ENCODE measurements around the gene RAB5IF. TPM values are rescaled to one million over a fixed set of nuclear protein-coding genes. Genes with fewer than 3 reads are reported as not detected.

The RAB5IF gene
- polyA plus RNA-seq, 1 experiment, result 92.4 TPM

DNA sequence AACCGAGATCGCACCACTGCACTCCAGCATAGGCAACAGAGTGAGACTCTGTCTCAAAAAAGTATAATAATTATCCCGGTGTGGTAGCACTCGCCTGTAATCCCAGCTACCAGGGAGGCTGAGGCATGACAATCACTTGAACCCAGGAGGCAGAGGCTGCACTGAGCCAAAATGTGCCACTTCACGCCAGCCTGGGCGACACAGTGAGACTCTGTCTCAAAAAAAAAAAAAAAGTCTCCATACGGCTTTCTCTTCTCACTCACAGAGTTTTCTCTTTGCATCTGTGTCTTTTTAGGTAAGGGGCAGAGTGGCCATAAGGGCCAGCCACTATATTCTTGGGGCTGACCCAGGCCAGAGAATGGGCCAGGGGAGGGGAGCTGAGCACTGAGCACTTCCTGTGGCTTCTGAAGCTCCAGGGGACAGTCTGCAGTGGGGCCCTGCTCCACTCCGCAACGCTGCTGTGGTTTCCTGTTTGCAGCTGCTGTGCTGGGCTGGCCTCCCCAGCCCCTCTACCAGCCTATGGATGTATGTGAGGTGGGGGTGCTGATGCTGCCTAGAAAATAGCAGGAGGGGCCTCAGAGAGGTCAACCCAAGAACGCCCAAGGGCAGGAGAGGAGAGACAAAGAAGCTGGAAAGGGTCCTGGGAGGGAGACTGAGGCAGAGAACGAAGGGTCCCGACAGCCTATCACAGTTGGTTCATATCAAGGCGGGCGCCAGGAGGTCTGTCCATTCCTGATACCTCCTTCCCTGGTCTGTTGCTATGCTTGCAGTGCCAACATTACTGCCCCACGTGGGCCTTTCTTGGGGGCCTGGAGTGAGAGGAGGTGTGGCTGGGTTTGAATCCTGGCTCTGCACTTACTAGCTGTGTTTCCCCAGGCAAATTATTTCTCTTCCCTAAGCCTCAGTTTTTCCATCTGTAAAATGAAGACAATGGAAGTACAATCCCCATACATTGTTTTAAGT is 24.4 kb downstream of the RAB5IF start:
- POLR2A ChIA-PET, result no interaction called here
- CTCF ChIA-PET, result interaction anchor here (0.6 to 3.2 kb wide), 2 partner anchors 8 to 13 kb away, joined by 3 to 9 read pairs; no protein-coding TSS in a partner anchor
- no peak overlapping the region for H3K4me3 ChIP-seq (ENCODE audit: low read depth, low read length)
- no peaks in the 10 kb centered on the region for H3K36me3 ChIP-seq (ENCODE audit: control insufficient read depth, insufficient read depth, low read length)
- TF ChIP-seq, protein P1, sequence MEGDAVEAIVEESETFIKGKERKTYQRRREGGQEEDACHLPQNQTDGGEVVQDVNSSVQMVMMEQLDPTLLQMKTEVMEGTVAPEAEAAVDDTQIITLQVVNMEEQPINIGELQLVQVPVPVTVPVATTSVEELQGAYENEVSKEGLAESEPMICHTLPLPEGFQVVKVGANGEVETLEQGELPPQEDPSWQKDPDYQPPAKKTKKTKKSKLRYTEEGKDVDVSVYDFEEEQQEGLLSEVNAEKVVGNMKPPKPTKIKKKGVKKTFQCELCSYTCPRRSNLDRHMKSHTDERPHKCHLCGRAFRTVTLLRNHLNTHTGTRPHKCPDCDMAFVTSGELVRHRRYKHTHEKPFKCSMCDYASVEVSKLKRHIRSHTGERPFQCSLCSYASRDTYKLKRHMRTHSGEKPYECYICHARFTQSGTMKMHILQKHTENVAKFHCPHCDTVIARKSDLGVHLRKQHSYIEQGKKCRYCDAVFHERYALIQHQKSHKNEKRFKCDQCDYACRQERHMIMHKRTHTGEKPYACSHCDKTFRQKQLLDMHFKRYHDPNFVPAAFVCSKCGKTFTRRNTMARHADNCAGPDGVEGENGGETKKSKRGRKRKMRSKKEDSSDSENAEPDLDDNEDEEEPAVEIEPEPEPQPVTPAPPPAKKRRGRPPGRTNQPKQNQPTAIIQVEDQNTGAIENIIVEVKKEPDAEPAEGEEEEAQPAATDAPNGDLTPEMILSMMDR (IDR thresholded peaks at IDR 0.05; ENCODE audit: insufficient read depth, low read depth, low read length), result no peak
- H3K27me3 ChIP-seq (ENCODE audit: control insufficient read depth, insufficient read depth, low read length), result no peaks in the 10 kb centered on the region
- no peak for DNase-seq (ENCODE audit: low read depth)

DNA sequence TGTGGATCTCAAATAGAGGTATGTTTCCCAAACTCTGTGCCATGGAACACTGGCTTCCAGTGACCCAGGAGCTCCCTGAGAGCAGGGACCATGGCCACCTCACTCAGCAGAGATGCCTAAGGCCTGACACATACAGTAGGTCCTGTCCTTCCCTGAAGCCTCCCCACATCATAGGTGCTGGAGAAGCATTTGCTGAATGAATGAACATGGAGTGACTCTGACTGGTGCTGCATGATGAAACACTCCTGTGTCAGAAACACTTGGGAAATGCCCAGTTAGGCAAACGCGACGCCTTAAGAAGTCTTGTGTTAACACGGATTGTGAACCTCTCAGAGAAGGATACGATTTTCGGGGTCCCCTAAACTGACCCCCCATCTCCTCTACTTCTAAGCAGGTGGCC is 26.1 kb downstream of the RAB5IF start:
- Histone ChIP-seq H3K27me3 (ENCODE audit: control insufficient read depth, insufficient read depth, low read length) (no peaks in the 10 kb centered on the region), H3K36me3 (ENCODE audit: control insufficient read depth, insufficient read depth, low read length) (no peaks in the 10 kb centered on the region), H3K4me3 (ENCODE audit: low read depth, low read length) (no peak overlapping the region)
- DNase-seq (ENCODE audit: low read depth), result no peak
- TF ChIP-seq, protein P1 (IDR thresholded peaks at IDR 0.05; ENCODE audit: insufficient read depth, low read depth, low read length), result no peak
- CTCF ChIA-PET, result interaction anchor here (0.8 to 1.1 kb wide), 2 partner anchors 20 to 82 kb away, joined by 3 read pairs; no protein-coding TSS in a partner anchor
- POLR2A ChIA-PET, result no interaction called here

DNA sequence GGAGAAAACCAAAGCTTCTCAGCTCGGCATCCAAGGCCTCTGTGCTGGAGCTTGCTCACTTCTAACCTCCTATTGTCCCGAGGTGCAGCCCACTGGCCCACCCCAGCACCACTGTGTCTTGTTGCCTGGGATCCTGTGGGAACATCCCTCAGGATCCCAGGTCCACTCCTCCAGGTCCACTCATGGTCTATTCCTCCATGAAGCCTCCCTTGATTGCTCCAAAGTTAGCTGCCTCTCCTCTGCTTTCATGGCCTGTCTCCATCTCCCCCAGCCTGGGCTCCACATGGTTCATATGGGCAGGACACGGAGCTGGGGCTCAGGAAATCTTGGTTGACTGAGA is 26.5 kb downstream of the RAB5IF start:
- TF ChIP-seq, protein P1 (IDR thresholded peaks at IDR 0.05; ENCODE audit: insufficient read depth, low read depth, low read length), result no peak
- DNase-seq (ENCODE audit: low read depth), result no peak
- no peaks in the 10 kb centered on the region for H3K27me3 ChIP-seq (ENCODE audit: control insufficient read depth, insufficient read depth, low read length)
- ChIA-PET POLR2A (no interaction called here), CTCF (interaction anchor here (0.8 to 1.1 kb wide), 2 partner anchors 20 to 81 kb away, joined by 3 read pairs; no protein-coding TSS in a partner anchor)
- H3K36me3 ChIP-seq (ENCODE audit: control insufficient read depth, insufficient read depth, low read length), result no peaks in the 10 kb centered on the region
- no peak overlapping the region for H3K4me3 ChIP-seq (ENCODE audit: low read depth, low read length)

DNA sequence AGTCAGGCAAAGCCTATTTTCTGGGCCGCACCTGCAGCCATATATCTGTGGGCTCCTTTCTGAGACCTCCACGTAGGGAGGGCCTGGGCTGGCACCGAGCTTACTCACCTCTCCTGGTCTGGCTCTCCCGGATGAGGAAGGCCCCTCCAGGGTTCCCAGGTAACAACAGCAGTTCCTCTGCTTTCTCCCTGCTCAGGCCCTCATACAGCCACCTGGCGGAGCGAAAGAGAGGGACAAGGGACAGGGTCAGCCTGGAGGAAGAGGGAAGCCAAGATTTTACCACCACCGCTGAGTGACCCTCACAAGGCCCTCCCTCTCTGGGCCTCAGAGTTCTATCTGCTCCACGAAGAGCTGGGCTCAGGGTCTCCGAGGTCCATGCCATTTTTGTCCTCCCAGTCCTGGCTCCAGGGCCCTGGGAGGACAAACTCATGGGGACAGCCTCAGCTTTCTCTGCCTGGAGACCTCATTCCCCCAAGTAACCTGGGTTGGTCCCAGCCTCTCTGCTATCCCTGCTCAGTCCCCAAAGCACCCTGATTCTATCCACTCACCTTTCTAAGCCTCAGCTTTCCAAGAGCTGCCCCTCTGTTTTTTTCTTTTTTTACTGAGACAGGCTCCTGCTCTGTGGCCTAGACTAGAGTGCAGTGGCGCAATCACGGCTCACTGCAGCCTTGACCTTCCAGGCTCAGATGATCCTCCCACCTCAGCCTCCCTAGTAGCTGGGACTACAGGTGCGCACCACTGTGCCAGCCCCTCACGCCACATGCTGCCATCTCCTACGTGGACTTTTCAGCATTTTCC is 27.1 kb downstream of the RAB5IF start:
- Histone ChIP-seq H3K27me3 (ENCODE audit: control insufficient read depth, insufficient read depth, low read length) (no peaks in the 10 kb centered on the region), H3K36me3 (ENCODE audit: control insufficient read depth, insufficient read depth, low read length) (no peaks in the 10 kb centered on the region), H3K4me3 (ENCODE audit: low read depth, low read length) (no peak overlapping the region)
- CTCF ChIA-PET, result interaction anchor here (0.7 to 0.8 kb wide), 2 partner anchors 21 to 28 kb away, joined by 3 read pairs; no protein-coding TSS in a partner anchor
- TF ChIP-seq, protein P1 (IDR thresholded peaks at IDR 0.05; ENCODE audit: insufficient read depth, low read depth, low read length), result no peak
- DNase-seq (ENCODE audit: low read depth), result no peak
- POLR2A ChIA-PET, result no interaction called here

DNA sequence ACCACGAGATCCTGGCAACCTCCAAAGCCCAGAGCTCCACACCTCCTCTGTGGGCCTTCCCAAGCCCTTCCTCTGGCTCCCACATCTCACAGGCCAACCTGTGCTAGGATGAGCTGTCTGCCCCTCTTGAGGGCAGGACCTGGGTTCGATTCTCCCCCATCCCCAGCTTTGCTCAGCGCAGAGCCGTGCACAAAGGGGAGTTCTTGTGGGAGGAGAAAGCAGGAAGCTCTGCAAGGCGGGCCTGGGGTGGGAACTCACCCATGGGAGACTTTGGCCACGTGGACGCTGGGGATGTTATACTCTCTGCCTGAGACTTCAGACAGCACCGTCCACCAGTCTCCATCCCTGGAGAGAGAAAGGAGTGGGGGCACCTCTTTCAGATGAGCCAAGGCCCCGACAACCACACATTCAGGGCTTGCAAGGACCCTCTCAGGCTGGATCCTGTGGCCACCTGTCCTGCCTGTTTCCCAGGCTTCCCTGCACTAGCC is 27.8 kb downstream of the RAB5IF start:
- no peak for DNase-seq (ENCODE audit: low read depth)
- TF ChIP-seq, protein P1 (IDR thresholded peaks at IDR 0.05; ENCODE audit: insufficient read depth, low read depth, low read length), result no peak
- H3K27me3 ChIP-seq (ENCODE audit: control insufficient read depth, insufficient read depth, low read length), result no peaks in the 10 kb centered on the region
- ChIA-PET CTCF (interaction anchor here (0.7 kb wide), 1 partner anchor 28 kb away, joined by 3 read pairs; no protein-coding TSS in a partner anchor), POLR2A (no interaction called here)
- H3K4me3 ChIP-seq (ENCODE audit: low read depth, low read length), result no peak overlapping the region
- no peaks in the 10 kb centered on the region for H3K36me3 ChIP-seq (ENCODE audit: control insufficient read depth, insufficient read depth, low read length)

Measured in BJ (cell line).